Measurements from ENCODE around the gene PLK3. TPM values are rescaled to one million over a fixed set of nuclear protein-coding genes. Genes with fewer than 3 reads are reported as not detected.

Gene PLK3
- total RNA-seq, result 10 to 100 TPM; 69.8 to 72.4 TPM

DNA sequence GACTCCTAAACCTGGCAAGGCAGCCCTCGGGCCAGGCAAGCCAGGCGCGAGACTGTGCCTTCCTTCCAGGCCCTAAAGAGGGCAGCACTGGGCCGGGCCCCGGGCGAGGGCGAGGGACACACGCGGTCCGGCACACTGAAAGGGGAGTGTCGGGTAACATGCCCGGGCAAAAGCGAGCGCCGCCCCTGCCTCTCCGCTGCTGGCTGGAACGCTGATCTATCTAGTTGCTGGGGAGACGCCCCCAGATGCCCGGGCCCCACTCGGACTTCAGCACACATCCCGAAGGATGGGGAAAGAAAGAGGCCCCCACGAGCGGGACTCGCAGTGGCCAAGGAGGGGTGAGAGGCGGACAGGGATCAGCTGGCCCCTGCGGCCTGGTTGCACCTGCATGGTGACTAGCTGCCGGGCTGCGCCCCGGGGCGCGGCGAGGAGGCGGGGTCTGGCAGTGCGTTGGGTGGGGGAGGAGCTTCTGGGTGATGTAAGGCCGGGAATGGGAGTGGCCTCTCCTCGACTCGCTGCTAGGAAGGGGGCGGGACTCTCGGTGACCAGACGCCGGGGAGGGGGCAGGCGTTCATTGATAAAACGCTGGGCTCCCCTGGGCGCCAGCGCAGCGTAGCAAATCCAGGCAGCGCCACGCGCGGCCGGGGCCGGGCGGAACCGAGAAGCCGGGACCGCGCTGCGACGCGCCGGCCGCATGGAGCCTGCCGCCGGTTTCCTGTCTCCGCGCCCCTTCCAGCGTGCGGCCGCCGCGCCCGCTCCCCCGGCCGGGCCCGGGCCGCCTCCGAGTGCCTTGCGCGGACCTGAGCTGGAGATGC is at the start of gene PLK3:
Gene PLK3 (plus strand): TSS at position 608 of the 815 bp plus-strand sequence. CDS start 87 bp downstream, at position 695.

DNA sequence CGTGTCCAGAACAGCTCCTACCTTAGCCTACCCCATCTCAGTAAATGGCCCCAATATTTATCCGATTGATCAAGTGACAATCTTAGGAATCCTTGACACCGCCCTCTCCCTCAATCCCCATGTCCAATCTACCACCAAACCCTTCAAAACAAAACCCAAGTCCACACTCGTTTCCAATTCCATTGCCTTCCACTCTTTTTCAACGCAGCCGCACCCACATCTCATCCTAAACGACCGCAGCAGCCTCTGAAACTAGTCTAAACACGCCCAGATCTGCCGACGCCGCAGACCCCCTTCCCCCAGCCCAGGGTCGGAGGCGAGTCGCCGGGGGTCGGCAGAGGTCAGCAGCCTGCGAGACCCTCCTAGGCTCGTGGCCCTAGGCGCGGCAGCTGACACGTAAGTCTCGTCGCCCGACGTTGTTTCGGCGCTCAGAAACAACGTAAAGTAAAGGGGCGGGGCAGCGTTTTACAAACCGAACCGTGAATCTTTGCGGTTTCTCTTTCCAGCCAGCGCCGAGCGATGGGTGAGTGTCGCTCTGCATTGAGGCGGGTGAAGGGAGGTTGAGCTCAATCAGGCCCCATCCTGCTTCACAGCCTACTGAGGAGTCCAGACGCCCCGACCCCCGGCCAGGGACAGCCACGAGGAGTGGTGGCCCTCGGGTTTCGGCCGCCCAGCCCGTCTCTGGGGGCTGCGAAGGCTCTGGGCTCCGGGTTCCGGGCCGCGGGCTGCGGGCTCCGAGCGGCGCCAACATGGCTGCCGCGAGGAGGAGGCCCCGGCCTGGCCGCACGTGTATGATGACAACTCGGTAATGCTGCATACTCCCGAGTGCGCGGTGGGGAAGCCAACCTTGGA is 24.9 kb upstream of the PLK3 start, which contains the start of gene RPS8:
Gene RPS8 (plus strand): TSS at position 463 of the 852 bp plus-strand sequence. CDS start 57 bp downstream, at position 520.

DNA sequence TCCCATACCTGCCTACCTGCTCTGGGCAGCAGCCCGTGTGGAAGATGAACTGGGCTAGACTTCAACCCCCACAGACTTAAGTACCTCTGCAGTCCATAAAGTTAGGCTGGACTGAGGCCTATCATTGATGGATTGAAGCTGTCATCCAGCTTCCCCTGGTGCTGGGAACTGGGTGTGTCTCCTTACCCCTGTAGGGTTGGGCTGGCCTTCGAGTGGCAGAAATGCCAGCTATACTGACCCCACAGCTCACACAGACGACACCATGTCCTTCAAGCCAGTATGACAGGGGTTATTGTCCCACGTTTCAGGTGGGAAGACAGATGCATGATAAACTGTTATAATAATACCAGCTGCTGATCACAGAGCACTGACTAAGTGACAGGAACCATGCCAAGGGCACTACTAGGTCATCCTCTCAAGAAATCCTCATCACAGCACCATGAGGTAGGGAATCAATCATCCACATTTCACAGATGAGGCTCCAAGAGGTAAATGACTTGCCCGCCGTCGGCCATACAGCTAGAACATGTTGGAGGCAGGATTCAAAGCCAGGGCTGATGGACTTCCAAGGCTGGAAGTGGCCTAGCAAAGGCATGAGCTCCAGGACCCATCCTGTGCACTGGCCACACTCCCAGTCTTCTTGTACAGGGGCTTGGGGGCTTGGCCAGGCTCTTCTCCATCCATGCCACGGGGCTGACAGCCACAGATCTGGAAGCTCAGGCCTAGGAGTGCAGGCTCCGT is 11.9 kb upstream of the PLK3 start, which contains the start of gene BEST4:
Gene BEST4 (minus strand): TSS at position 51 of the 741 bp plus-strand sequence. CDS start 465 bp downstream, outside the sequence.

DNA sequence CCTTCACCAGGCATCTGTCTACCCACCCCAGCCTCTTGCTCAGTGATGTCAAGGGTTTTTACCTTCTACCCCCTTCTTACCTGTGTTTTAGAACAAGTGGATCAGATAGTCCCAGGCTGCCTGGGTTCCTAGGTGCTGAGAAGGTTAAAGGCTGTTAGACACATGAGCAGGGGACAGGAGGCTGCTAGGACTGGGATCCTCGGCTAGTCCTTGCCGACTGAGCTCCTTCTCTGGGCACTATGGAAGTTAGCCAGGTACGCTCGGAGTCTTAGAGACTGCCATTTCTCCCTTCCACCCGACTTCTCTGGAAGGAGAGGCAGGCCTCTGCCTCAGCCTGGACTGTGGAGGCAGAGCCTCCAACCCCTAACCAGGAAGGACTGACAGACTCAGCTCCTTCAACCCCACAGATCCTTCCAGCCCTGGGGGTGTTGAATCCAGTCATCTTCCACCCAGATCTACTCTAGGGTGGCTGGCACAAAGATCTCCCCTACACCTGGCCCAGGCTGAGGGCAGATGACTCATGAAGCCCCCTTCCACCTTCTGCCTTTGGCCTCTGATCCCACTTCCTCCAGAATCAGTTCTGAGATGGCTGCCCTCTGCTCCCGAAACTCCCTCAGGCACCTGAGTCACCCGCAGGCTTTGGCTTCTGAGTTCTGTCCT is 6.7 kb downstream of the PLK3 start, which contains the start of gene DYNLT4:
Gene DYNLT4 (minus strand): TSS at position 648 of the 660 bp plus-strand sequence. CDS start 683 bp downstream, outside the sequence.

DNA sequence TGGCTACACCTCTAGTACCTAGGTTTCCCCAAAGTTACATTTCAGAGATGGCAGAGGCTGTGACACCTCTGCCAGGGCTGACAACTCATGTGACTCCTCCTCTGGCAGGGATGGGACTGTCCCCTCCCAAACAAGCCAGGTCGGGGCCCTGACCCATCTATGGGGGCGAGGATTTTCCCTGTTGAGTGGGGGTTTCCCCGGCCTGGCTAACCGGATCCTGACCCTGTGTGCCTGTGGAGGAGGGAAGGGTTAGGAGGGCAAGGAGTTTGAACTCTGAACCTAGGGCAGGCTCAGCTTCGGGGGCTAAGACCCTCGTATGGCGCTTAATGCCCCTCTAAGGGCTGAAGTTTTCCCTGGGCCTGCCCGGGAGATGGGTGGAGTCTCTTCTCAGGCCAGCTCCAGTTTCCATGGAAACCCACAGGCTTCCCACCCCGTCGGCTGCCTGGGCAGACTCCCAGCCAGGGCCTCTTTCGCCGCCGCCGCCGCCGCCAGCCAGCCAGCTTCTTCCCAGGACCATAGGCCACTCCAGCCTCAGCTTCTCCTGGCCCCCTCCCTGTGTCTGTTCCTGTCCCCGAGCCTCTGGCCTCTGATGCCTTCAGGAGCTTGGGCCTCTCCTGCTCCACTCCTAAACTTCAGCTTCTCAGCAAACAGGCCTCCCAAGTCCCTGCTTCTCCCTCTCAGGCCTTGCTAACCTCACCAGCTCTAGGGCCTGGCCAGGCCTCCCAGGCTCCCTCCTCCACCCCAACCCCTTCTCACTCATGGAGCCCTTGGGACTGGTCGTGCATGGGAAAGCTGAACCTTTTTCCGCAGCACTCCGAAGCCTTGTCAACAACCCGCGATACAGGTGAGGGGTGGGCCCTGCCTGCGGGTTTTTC is 8.1 kb downstream of the PLK3 start, which contains the start of gene BTBD19:
Gene BTBD19 (plus strand): TSS at position 461 of the 875 bp plus-strand sequence. CDS start 298 bp downstream, at position 759.

DNA sequence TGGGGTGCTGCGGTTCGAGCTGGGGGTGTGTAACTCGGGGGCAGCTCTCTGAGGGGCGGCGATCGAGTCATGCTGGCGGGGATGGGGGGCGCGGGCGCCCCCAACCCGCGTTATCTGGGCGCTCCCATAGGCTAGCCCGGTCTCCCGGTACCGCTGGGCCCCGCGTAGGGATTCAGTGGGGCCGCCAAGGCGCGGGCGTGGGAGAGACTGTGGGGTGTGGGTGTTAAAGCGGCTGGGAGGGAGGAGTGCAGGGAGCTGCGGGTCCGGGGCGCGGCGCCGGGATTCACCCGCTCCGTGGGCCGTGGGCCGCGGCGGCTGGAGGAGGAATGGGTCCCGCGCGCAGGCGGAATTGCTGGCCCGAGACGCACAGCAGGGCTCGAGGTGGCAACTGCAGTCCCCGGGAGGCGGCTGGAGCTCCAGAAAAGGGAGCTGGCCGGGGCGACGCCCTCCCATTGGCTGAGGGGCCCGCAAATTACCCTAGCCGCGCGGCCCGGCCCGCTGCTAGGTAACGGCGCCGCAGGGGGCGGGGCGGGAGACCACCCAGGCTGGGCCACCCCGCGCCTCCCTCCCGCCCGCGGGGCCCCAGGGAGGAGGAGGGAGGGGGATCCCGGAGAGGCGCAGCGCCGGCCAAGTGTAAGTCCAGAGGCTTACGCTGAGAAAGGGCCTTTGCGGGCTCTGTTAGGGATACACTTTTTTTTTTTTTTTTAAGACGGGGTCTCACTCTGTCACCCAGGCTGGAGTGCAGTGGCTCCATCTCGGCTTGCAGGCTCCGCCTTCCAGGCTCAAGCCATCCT is 42.9 kb downstream of the PLK3 start, which contains the start of gene PTCH2:
Gene PTCH2 (minus strand): TSS at position 392 of the 794 bp plus-strand sequence. CDS start 321 bp downstream, at position 71.

Other genes starting within 250 kb of the PLK3 start
- gene TMEM53, start 125.9 kb upstream of the PLK3 start, total RNA-seq, result 1 to 10 TPM; 2.9 to 3.2 TPM
- 100 to 1,000 TPM; 128 to 140 TPM for gene ARMH1, start 125.7 kb upstream of the PLK3 start, total RNA-seq
- gene RNU5D-1, start 69.2 kb upstream of the PLK3 start, total RNA-seq, result not detected
- gene KIF2C, start 60.5 kb upstream of the PLK3 start, total RNA-seq, result 10 to 100 TPM; 75.3 to 81.8 TPM
- 1,000 to 10,000 TPM; 2,911 to 2,923 TPM for gene RPS8, start 24.8 kb upstream of the PLK3 start, total RNA-seq
- gene BEST4, start 12.2 kb upstream of the PLK3 start, total RNA-seq, result under 1 TPM; 0.65 to 0.78 TPM
- gene DYNLT4, start 7.0 kb downstream of the PLK3 start, total RNA-seq, result 1 to 10 TPM in 1 of 2 experiments, under 1 TPM in 1; 0.93 to 1.3 TPM
- gene BTBD19, start 8.1 kb downstream of the PLK3 start, total RNA-seq, result 1 to 10 TPM; 7.3 to 8.5 TPM
- under 1 TPM; 0.53 to 0.86 TPM for gene PTCH2, start 42.9 kb downstream of the PLK3 start, total RNA-seq
- 10 to 100 TPM; 18.4 to 18.7 TPM for gene EIF2B3, start 186.2 kb downstream of the PLK3 start, total RNA-seq
- 10 to 100 TPM; 38.3 to 39.2 TPM for gene HECTD3, start 210.9 kb downstream of the PLK3 start, total RNA-seq
- 10 to 100 TPM; 67.9 to 72.8 TPM for gene UROD, start 211.9 kb downstream of the PLK3 start, total RNA-seq